Upper lobe of left lung (tissue), 4 donors: ENCODE data around the gene CCDC18.

Experiments
- EP300 ChIP-seq, 4 donors: sonication (generic); formaldehyde crosslinking; IDR thresholded peaks; one replicate each; pipeline ENCODE4 v1.5.1; 2017; ENCODE audit warnings: antibody characterized with exemption in 4 of 4, control low read depth in 2 of 4
- POLR2A ChIP-seq, 4 donors: fragments of 450-650 bp; IDR thresholded peaks; one replicate each; pipeline ENCODE4 v1.5.1; 2016 to 2017; ENCODE audit warnings: antibody characterized with exemption in 4 of 4, mild to moderate bottlenecking in 2 of 4
- POLR2AphosphoS5 ChIP-seq, 2 donors: sonication (generic); formaldehyde crosslinking; IDR thresholded peaks; one replicate each; pipeline ENCODE4 v1.5.1; 2017; ENCODE audit warnings: antibody characterized with exemption in 2 of 2
- TF ChIP-seq, protein P1 (sequence below), 6 experiments: fragments of 450-650 bp in 4 of 6; fragments of 200-600 bp in 2 of 6; sonication (generic) in 2 of 6; IDR thresholded peaks; one replicate each; pipeline ENCODE4 v1.5.1; 2016 to 2019; ENCODE audit warnings: antibody characterized with exemption in 6 of 6

DNA sequence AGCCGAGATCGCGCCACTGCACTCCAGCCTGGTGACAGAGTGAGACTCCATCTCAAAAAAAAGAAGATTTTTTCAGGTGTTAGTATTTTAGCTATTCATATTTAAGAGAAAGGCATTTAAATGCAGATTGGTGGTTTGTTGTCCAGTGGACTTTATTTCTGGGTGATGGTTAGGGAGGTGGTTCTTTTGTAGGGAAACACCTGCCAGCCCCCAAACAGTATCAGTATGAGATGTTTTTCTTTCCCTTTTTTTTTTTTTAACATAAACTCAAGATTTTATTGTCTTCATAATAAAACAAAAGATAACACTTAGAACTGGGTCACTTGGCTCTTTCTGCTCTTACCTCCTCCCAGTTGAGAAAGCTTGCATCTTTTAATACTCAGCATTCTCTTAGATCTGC is 9.9 kb downstream of the CCDC18 start:
- TF ChIP-seq, protein P1, sequence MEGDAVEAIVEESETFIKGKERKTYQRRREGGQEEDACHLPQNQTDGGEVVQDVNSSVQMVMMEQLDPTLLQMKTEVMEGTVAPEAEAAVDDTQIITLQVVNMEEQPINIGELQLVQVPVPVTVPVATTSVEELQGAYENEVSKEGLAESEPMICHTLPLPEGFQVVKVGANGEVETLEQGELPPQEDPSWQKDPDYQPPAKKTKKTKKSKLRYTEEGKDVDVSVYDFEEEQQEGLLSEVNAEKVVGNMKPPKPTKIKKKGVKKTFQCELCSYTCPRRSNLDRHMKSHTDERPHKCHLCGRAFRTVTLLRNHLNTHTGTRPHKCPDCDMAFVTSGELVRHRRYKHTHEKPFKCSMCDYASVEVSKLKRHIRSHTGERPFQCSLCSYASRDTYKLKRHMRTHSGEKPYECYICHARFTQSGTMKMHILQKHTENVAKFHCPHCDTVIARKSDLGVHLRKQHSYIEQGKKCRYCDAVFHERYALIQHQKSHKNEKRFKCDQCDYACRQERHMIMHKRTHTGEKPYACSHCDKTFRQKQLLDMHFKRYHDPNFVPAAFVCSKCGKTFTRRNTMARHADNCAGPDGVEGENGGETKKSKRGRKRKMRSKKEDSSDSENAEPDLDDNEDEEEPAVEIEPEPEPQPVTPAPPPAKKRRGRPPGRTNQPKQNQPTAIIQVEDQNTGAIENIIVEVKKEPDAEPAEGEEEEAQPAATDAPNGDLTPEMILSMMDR (IDR thresholded peaks at IDR 0.05), result no peak
- TF ChIP-seq POLR2A (IDR thresholded peaks at IDR 0.05) (no peak), POLR2AphosphoS5 (IDR thresholded peaks at IDR 0.05) (no peak), EP300 (IDR thresholded peaks at IDR 0.05) (no peak)
